GM12873 (cell line): ENCODE data around the gene CD9.

ENCODE experiments used
- CTCF ChIP-seq: IDR thresholded peaks from 2 replicates; pipeline ENCODE4 v1.5.1; 2012; ENCODE audit warnings: low read depth, mild to moderate bottlenecking, moderate library complexity, low read length, control low read depth; ENCODE audit not compliant: insufficient read depth; ENCODE audit errors: missing control alignments

CD9 gene

GRCh38 chr12:6215932-6216494 is 15.8 kb downstream of the CD9 start:
- no peak for TF ChIP-seq CTCF

GRCh38 chr12:6216581-6216980 is 16.4 kb downstream of the CD9 start:
- no peak for TF ChIP-seq CTCF

GRCh38 chr12:6218347-6218925 is 18.2 kb downstream of the CD9 start:
- TF ChIP-seq CTCF: no peak

- TF ChIP-seq CTCF: no peak
Observed at GRCh38 chr12:6219980-6220379, 19.8 kb downstream of the CD9 start.

- no peak for TF ChIP-seq CTCF
Observed at GRCh38 chr12:6221146-6221545, 20.9 kb downstream of the CD9 start.

GRCh38 chr12:6222078-6222654 is 22.0 kb downstream of the CD9 start:
- no peak for TF ChIP-seq CTCF

GRCh38 chr12:6223545-6223944 is 23.3 kb downstream of the CD9 start:
- TF ChIP-seq CTCF: no peak
